Body of pancreas (tissue), 4 donors: ENCODE data around the gene SETD2.

Source experiments
- POLR2A ChIP-seq, 3 donors: fragments of 450-650 bp; IDR thresholded peaks; one replicate each; pipeline ENCODE4 v1.6.1; 2016; ENCODE audit warnings: antibody characterized with exemption in 3 of 3, mild to moderate bottlenecking in 2 of 3
- TF ChIP-seq, protein P1 (sequence below), 7 experiments: fragments of 450-650 bp in 4 of 7; fragments of 200-600 bp in 3 of 7; sonication (generic) in 3 of 7; IDR thresholded peaks; one replicate each; pipeline ENCODE4 v1.5.1; 2016 to 2019; ENCODE audit warnings: antibody characterized with exemption in 7 of 7

DNA sequence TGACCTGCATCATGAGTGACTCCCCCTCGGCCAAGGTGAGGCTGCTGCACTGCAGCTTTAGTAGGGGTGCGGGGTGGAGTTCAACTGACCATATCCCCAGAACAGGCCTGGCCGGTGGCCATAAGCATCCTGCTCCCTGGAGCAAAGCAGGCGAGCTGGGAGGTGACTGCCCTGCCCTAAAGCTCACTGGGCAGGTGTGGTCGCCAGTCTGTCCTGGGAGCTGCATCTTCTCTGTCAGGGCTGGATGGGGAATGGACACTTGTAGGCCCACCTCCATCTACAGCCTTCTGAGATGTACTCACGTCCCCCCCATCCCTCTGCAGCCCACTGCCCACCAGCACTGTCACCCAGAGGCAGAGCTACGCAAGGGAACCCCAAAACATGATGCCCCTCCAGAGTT is 169.9 kb downstream of the SETD2 start:
- TF ChIP-seq, protein P1, sequence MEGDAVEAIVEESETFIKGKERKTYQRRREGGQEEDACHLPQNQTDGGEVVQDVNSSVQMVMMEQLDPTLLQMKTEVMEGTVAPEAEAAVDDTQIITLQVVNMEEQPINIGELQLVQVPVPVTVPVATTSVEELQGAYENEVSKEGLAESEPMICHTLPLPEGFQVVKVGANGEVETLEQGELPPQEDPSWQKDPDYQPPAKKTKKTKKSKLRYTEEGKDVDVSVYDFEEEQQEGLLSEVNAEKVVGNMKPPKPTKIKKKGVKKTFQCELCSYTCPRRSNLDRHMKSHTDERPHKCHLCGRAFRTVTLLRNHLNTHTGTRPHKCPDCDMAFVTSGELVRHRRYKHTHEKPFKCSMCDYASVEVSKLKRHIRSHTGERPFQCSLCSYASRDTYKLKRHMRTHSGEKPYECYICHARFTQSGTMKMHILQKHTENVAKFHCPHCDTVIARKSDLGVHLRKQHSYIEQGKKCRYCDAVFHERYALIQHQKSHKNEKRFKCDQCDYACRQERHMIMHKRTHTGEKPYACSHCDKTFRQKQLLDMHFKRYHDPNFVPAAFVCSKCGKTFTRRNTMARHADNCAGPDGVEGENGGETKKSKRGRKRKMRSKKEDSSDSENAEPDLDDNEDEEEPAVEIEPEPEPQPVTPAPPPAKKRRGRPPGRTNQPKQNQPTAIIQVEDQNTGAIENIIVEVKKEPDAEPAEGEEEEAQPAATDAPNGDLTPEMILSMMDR (IDR thresholded peaks at IDR 0.05) = no peak
- no peak for TF ChIP-seq POLR2A (IDR thresholded peaks at IDR 0.05)
